HepG2 (cell line): ENCODE measurements around the gene PCNT. TPM values are rescaled to one million over a fixed set of nuclear protein-coding genes. Genes with fewer than 3 reads are reported as not detected.

Experiments used
- ELF1 ChIP-seq: sonication (generic); formaldehyde crosslinking; IDR thresholded peaks from 2 replicates; pipeline ENCODE4 v1.4.0; 2020; ENCODE audit warnings: missing genetic modification reagents
- GFI1 ChIP-seq: sonication (generic); formaldehyde crosslinking; IDR thresholded peaks from 2 replicates; pipeline ENCODE4 v1.5.0; 2020; ENCODE audit warnings: missing genetic modification reagents, mild to moderate bottlenecking, borderline replicate concordance
- JUND ChIP-seq: sonication (generic); formaldehyde crosslinking; IDR thresholded peaks from 2 replicates; pipeline ENCODE4 v1.8.0; 2022; ENCODE audit warnings: mild to moderate bottlenecking, missing genetic modification reagents
- KDM6A ChIP-seq: IDR thresholded peaks from 2 replicates; pipeline ENCODE4 v1.6.1; 2016; ENCODE audit warnings: low read depth
- LBX2 ChIP-seq: sonication (generic); formaldehyde crosslinking; IDR thresholded peaks from 2 replicates; pipeline ENCODE4 v1.5.0; 2020; ENCODE audit warnings: missing genetic modification reagents, mild to moderate bottlenecking, borderline replicate concordance
- MAFG ChIP-seq: sonication (generic); formaldehyde crosslinking; IDR thresholded peaks from 2 replicates; pipeline ENCODE4 v1.5.1; 2020; ENCODE audit warnings: mild to moderate bottlenecking, missing genetic modification reagents
- NFRKB ChIP-seq: fragments of 450-650 bp; IDR thresholded peaks from 2 replicates; pipeline ENCODE4 v1.6.1; 2017
- PAF1 ChIP-seq: IDR thresholded peaks from 2 replicates; pipeline ENCODE4 v1.6.1; 2016; ENCODE audit warnings: missing genetic modification reagents, missing compliant biosample characterization
- PHB2 ChIP-seq: fragments of 450-650 bp; IDR thresholded peaks from 2 replicates; pipeline ENCODE4 v1.6.1; 2018; ENCODE audit not compliant: partially characterized antibody
- PHF8 ChIP-seq: sonication (generic); formaldehyde crosslinking; IDR thresholded peaks from 2 replicates; pipeline ENCODE4 v1.5.0; 2020; ENCODE audit warnings: missing genetic modification reagents
- REXO4 ChIP-seq: sonication (generic); formaldehyde crosslinking; IDR thresholded peaks from 2 replicates; pipeline ENCODE4 v1.8.0; 2022; ENCODE audit warnings: missing genetic modification reagents, mild to moderate bottlenecking, borderline replicate concordance
- SMAD3 ChIP-seq: sonication (generic); formaldehyde crosslinking; IDR thresholded peaks from 2 replicates; pipeline ENCODE4 v1.4.0; 2020; ENCODE audit warnings: missing genetic modification reagents
- TAF1 ChIP-seq: sonication (generic); formaldehyde crosslinking; IDR thresholded peaks from 2 replicates; pipeline ENCODE4 v1.4.0; 2020; ENCODE audit warnings: missing genetic modification reagents
- ZBTB7B ChIP-seq: sonication (generic); formaldehyde crosslinking; IDR thresholded peaks from 2 replicates; pipeline ENCODE4 v1.4.0; 2020; ENCODE audit warnings: missing genetic modification reagents
- ZEB1 ChIP-seq: IDR thresholded peaks from 2 replicates; pipeline ENCODE4 v1.6.1; 2012; ENCODE audit warnings: mild to moderate bottlenecking, low read depth, inconsistent platforms; ENCODE audit not compliant: insufficient replicate concordance
- ZNF256 ChIP-seq: sonication (generic); formaldehyde crosslinking; conservative IDR thresholded peaks from 2 replicates; pipeline ENCODE4 v1.4.0; 2020; ENCODE audit warnings: missing genetic modification reagents
- ZNF276 ChIP-seq: sonication (generic); formaldehyde crosslinking; IDR thresholded peaks from 2 replicates; pipeline ENCODE4 v1.4.0; 2020; ENCODE audit warnings: mild to moderate bottlenecking, low read depth, missing genetic modification reagents
- ZNF350 ChIP-seq: sonication (generic); formaldehyde crosslinking; IDR thresholded peaks from 2 replicates; pipeline ENCODE4 v1.4.0; 2020; ENCODE audit warnings: mild to moderate bottlenecking, low read depth, missing genetic modification reagents, borderline replicate concordance
- ZNF468 ChIP-seq: sonication (generic); formaldehyde crosslinking; IDR thresholded peaks from 2 replicates; pipeline ENCODE4 v1.8.0; 2022; ENCODE audit warnings: mild to moderate bottlenecking, moderate library complexity, missing genetic modification reagents
- ZNF484 ChIP-seq: sonication (generic); formaldehyde crosslinking; IDR thresholded peaks from 2 replicates; pipeline ENCODE4 v1.5.1; 2020; ENCODE audit warnings: mild to moderate bottlenecking, low read depth, missing genetic modification reagents, borderline replicate concordance
- ZNF607 ChIP-seq: sonication (generic); formaldehyde crosslinking; IDR thresholded peaks from 2 replicates; pipeline ENCODE4 v1.5.1; 2020; ENCODE audit warnings: missing genetic modification reagents, mild to moderate bottlenecking, borderline replicate concordance
- ZSCAN29 ChIP-seq: sonication (generic); formaldehyde crosslinking; conservative IDR thresholded peaks from 2 replicates; pipeline ENCODE4 v1.4.0; 2020; ENCODE audit warnings: mild to moderate bottlenecking, missing genetic modification reagents
- polyA plus RNA-seq, 8 experiments: library from polyadenylated mRNA; depleted of rRNA in 3 of 8; stranded (reverse) in 7 of 8; unstranded in 1 of 8; fragments of >200 nt; fragmentation: Illumina TruSeq in 4 of 8; extraction: Trizol in 4 of 8; gene quantifications; 2 replicates each; pipeline versions ENCODE4 v1.2.1 to v1.2.3, GENCODE V29; 2011 to 2016; ENCODE audit warnings: low read depth in 4 of 8, missing spikeins in 1 of 8, mixed read lengths in 1 of 8; ENCODE audit not compliant: insufficient read depth in 1 of 8
- total RNA-seq, 5 experiments: library from RNA; depleted of rRNA; stranded (reverse); fragments of >200 nt; fragmentation: Illumina TruSeq; extraction: Trizol; gene quantifications; 2 replicates each; pipeline ENCODE4 v1.2.3, GENCODE V29; 2016; ENCODE audit warnings: low read depth in 1 of 5
- TF ChIP-seq, protein P1 (sequence below): sonication (generic); formaldehyde crosslinking; conservative IDR thresholded peaks from 2 replicates; pipeline ENCODE4 v1.8.1; 2023; ENCODE audit warnings: missing genetic modification reagents
- TF ChIP-seq, protein P2 (sequence below), 2 experiments: sonication (generic) in 1 of 2; formaldehyde crosslinking in 1 of 2; IDR thresholded peaks; 2 replicates each; pipeline versions ENCODE4 v1.5.1 to v1.6.1; 2011 to 2020; ENCODE audit warnings: borderline replicate concordance in 1 of 2, low read depth in 1 of 2, low read length in 1 of 2, mild to moderate bottlenecking in 1 of 2, missing genetic modification reagents in 1 of 2, moderate library complexity in 1 of 2
- TF ChIP-seq, protein P3 (sequence below): sonication (generic); formaldehyde crosslinking; IDR thresholded peaks from 2 replicates; pipeline ENCODE4 v1.5.0; 2020; ENCODE audit warnings: mild to moderate bottlenecking, low read depth, missing genetic modification reagents, borderline replicate concordance

The PCNT gene
- total and polyA plus RNA-seq, 2 of the 13 experiments (the other 11 are each of a cell fraction or from before 2014, with no cell fraction given): 5.6 to 12.4 TPM

DNA sequence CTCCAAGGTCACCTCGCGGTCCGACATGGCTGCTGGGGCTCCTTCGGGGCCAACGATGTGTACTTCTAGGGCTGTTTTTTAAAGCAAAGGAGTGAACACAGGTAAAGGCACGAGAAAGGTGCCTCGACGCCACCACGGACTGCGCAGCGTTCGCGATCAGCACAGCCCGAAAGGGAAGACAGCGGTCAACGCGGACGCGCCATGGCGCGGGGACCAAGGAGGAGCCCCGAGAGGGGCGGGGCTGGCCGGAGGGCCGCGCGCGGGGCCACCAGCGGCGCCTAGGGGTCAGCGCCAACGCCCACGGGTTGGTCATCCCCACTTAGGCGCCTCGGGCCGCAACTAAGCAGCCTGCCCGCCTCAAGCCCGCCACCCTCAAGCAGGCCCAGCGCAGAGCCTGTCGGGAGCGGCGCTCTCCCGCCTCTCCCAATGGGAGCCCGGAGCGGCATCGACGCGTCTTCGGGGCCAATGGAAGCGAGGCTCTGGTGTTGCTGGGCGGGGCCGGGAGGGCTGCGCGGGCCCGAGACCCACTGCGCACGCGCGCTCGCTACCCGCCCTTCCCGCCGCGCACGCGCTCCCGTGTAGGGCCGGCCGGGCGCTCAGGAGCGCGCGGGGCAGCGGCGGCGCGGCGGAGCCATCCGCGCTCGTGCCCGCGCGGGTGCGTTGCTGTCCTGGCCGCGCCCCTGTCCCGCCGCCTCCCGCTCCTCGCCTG is 134.5 kb downstream of the PCNT start, which contains the start of gene DIP2A (continued):
- TF ChIP-seq ZSCAN29 (CRISPR knock-in tag) (peak; percentile 80; the same call in 1 of the 2 replicates), GFI1 (CRISPR knock-in tag) (peak; percentile 42; the same call in 1 of the 2 replicates), ZBTB7B (CRISPR knock-in tag) (no peak; the same call in 1 of the 2 replicates), KDM6A (CRISPR knock-in tag) (peak; percentile 45; the same call in 1 of the 2 replicates), REXO4 (CRISPR knock-in tag) (no peak; the same call in 1 of the 2 replicates), ELF1 (CRISPR knock-in tag) (no peak), ZNF350 (CRISPR knock-in tag) (no peak), ZNF468 (CRISPR knock-in tag) (no peak), PAF1 (no peak), JUND (CRISPR knock-in tag) (no peak), ZNF256 (CRISPR knock-in tag) (no peak), ZNF276 (CRISPR knock-in tag) (peak; percentile 80; the same call in 1 of the 2 replicates), SMAD3 (CRISPR knock-in tag) (no peak), PHB2 (no peak), PHF8 (CRISPR knock-in tag) (peak; percentile 91), TAF1 (peak; percentile 88), LBX2 (no peak), ZEB1 (no peak), ZNF607 (CRISPR knock-in tag) (peak; percentile 89), ZNF484 (CRISPR knock-in tag) (no peak), NFRKB (no peak), MAFG (CRISPR knock-in tag) (no peak)
- TF ChIP-seq, protein P1, sequence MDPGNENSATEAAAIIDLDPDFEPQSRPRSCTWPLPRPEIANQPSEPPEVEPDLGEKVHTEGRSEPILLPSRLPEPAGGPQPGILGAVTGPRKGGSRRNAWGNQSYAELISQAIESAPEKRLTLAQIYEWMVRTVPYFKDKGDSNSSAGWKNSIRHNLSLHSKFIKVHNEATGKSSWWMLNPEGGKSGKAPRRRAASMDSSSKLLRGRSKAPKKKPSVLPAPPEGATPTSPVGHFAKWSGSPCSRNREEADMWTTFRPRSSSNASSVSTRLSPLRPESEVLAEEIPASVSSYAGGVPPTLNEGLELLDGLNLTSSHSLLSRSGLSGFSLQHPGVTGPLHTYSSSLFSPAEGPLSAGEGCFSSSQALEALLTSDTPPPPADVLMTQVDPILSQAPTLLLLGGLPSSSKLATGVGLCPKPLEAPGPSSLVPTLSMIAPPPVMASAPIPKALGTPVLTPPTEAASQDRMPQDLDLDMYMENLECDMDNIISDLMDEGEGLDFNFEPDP (CRISPR knock-in tag): 0 out of 2 replicates have a peak, but pooled peaks have one; percentile 11
- TF ChIP-seq, protein P2, sequence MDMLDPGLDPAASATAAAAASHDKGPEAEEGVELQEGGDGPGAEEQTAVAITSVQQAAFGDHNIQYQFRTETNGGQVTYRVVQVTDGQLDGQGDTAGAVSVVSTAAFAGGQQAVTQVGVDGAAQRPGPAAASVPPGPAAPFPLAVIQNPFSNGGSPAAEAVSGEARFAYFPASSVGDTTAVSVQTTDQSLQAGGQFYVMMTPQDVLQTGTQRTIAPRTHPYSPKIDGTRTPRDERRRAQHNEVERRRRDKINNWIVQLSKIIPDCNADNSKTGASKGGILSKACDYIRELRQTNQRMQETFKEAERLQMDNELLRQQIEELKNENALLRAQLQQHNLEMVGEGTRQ (IDR thresholded peaks at IDR 0.05; ENCODE audit: low read depth, low read length): no peak
- TF ChIP-seq, protein P2 (CRISPR knock-in tag; IDR thresholded peaks at IDR 0.05; ENCODE audit: borderline replicate concordance): no peak
- TF ChIP-seq, protein P3, sequence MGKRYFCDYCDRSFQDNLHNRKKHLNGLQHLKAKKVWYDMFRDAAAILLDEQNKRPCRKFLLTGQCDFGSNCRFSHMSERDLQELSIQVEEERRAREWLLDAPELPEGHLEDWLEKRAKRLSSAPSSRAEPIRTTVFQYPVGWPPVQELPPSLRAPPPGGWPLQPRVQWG (CRISPR knock-in tag): no peak
